Right lobe of liver (tissue), 6 donors: ENCODE results near the gene UBL7. TPM values are rescaled to one million over a fixed set of nuclear protein-coding genes. Genes with fewer than 3 reads are reported as not detected.

ENCODE experiments used
- ATAC-seq, 4 donors: fragments of 200-7000 bp; cut with Tn5 transposase; one replicate each; pipeline ENCODE4 v1.9.1; 2020; ENCODE audit warnings: mild to moderate bottlenecking in 4 of 4, moderate library complexity in 4 of 4
- DNase-seq, 3 donors: peaks; one replicate each; pipeline ENCODE4 v3.0.0-alpha.2; 2020
- H3K27ac ChIP-seq, 3 donors: fragments of 200-600 bp; one replicate each; pipeline ENCODE4 v1.8.0; 2022
- H3K27me3 ChIP-seq, 2 donors: fragments of 200-600 bp; one replicate each; pipeline ENCODE4 v1.8.0; 2022
- H3K36me3 ChIP-seq, 4 donors: fragments of 200-600 bp; sonication (generic) in 1 of 4; one replicate each; pipeline versions ENCODE4 v1.5.1 to v1.8.0; 2017 to 2022; ENCODE audit warnings: control low read depth in 1 of 4
- H3K4me1 ChIP-seq, 4 donors: fragments of 200-600 bp; sonication (generic) in 1 of 4; one replicate each; pipeline versions ENCODE4 v1.5.1 to v1.8.0; 2017 to 2022; ENCODE audit warnings: control low read depth in 1 of 4
- H3K4me3 ChIP-seq, 3 donors: fragments of 200-600 bp; one replicate each; pipeline ENCODE4 v1.8.0; 2022
- H3K9me3 ChIP-seq, 4 donors: fragments of 200-600 bp; sonication (generic) in 1 of 4; one replicate each; pipeline versions ENCODE4 v1.5.1 to v1.8.0; 2017 to 2022; ENCODE audit warnings: control low read depth in 1 of 4
- CTCF ChIP-seq, 4 donors: fragments of 200-600 bp in 3 of 4; fragments of 450-650 bp in 1 of 4; IDR thresholded peaks; one replicate each; pipeline versions ENCODE4 v1.5.1 to v1.8.0; 2016 to 2022; ENCODE audit warnings: antibody characterized with exemption in 4 of 4, mild to moderate bottlenecking in 2 of 4
- POLR2A ChIP-seq: fragments of 450-650 bp; IDR thresholded peaks from one replicate; pipeline ENCODE4 v1.6.1; 2017; ENCODE audit warnings: antibody characterized with exemption, mild to moderate bottlenecking
- WGBS: methylation state at CpG from one replicate; pipeline ENCODE4 v1.1.6; 2018; ENCODE audit warnings: low coverage, low lambda C conversion rate; ENCODE audit not compliant: insufficient coverage; ENCODE audit errors: missing lambda C conversion rate; 5-methylcytosine and 5-hydroxymethylcytosine counted together
- intact Hi-C, 2 donors: fragments of 100-400 bp; cut with DNase I; formaldehyde crosslinking; loops; one replicate each; pipeline versions ENCODE4 v1.11.2 to v1.14.1; 2022
- total RNA-seq, 6 experiments: library from RNA; depleted of rRNA in 2 of 6; stranded (reverse); fragments of >200 nt in 2 of 6; fragmentation: NEBNext Ultra II Directional in 3 of 6; extraction: Animal tissue kit (Norgen Biotek cat#: 25700) in 3 of 6; gene quantifications; one replicate each; pipeline versions ENCODE4 v1.1.0 to v1.2.4, GENCODE V29; 2016 to 2023
- donor health status: DM: no; HTN: yes; CAD: no.
- donor health status: DM: no; HTN: no; CAD: no.
- donor health status: DM: no; HTN: no; CAD: no.
- donor health status: DM: no; HTN: yes; CAD: no.
- donor health status: DM: no; HTN: yes; CAD: no.

The UBL7 gene
- total RNA-seq, 6 experiments from 2014 or later, result 14.8 to 38.0 (median 17.3) TPM

- Histone ChIP-seq H3K27ac (no peak overlapping the region), H3K36me3 (no peaks in the 10 kb centered on the region), H3K27me3 (no peaks in the 10 kb centered on the region), H3K4me3 (no peak overlapping the region), H3K9me3 (no peaks in the 10 kb centered on the region), H3K4me1 (peaks cover 0 to 6% (median 3%) of the 10 kb centered on the region in 4 donors)
- DNase-seq (no peak), ATAC-seq (no peak)
- TF ChIP-seq CTCF (IDR thresholded peaks at IDR 0.05) (no peak), POLR2A (no peak)
- intact Hi-C loops, result no loop called here
- 90% methylated on average over 1 of the region's 1 CpG for WGBS
These were observed 5.6 kb upstream of the UBL7 start for GRCh38 chr15:74466570-74466969.

- DNase-seq, result no peak
- H3K9me3 ChIP-seq, result no peaks in the 10 kb centered on the region
- peaks cover 0 to 10% (median 3%) of the 10 kb centered on the region in 4 donors for H3K4me1 ChIP-seq
- H3K4me3 ChIP-seq, result no peak overlapping the region
- no peaks in the 10 kb centered on the region for H3K36me3 ChIP-seq
- intact Hi-C loops, result no loop called here
- TF ChIP-seq CTCF (IDR thresholded peaks at IDR 0.05), result no peak
- TF ChIP-seq POLR2A, result no peak
- no peak for ATAC-seq
- H3K27me3 ChIP-seq, result no peaks in the 10 kb centered on the region
- no peak overlapping the region for H3K27ac ChIP-seq
- 86% methylated on average over 1 of the region's 2 CpGs for WGBS
These were observed 3.9 kb upstream of the UBL7 start for GRCh38 chr15:74464897-74465296.

GRCh38 chr15:74464216-74464615 is 3.3 kb upstream of the UBL7 start:
- no peak for ATAC-seq
- TF ChIP-seq CTCF (IDR thresholded peaks at IDR 0.05) (no peak), POLR2A (no peak)
- WGBS, result 67% methylated on average over 2 of the region's 2 CpGs
- no peak for DNase-seq
- Histone ChIP-seq H3K9me3 (no peaks in the 10 kb centered on the region), H3K36me3 (no peaks in the 10 kb centered on the region), H3K4me3 (no peak overlapping the region), H3K4me1 (peaks cover 0 to 10% (median 3%) of the 10 kb centered on the region in 4 donors), H3K27me3 (no peaks in the 10 kb centered on the region), H3K27ac (no peak overlapping the region)
- intact Hi-C loops, result no loop called here

GRCh38 chr15:74463634-74464033 is 2.7 kb upstream of the UBL7 start:
- TF ChIP-seq CTCF (IDR thresholded peaks at IDR 0.05) (no peak), POLR2A (no peak)
- no peaks in the 10 kb centered on the region for H3K9me3 ChIP-seq
- ATAC-seq, result no peak
- no peak for DNase-seq
- H3K4me3 ChIP-seq, result no peak overlapping the region
- H3K4me1 ChIP-seq, result peaks cover 0 to 10% (median 3%) of the 10 kb centered on the region in 4 donors
- intact Hi-C loops, result no loop called here
- no peaks in the 10 kb centered on the region for H3K27me3 ChIP-seq
- no peak overlapping the region for H3K27ac ChIP-seq
- H3K36me3 ChIP-seq, result no peaks in the 10 kb centered on the region

- peaks cover 0 to 10% (median 3%) of the 10 kb centered on the region in 4 donors for H3K4me1 ChIP-seq
- no peaks in the 10 kb centered on the region for H3K27me3 ChIP-seq
- H3K9me3 ChIP-seq, result no peaks in the 10 kb centered on the region
- WGBS, result 23% methylated on average over 7 of the region's 8 CpGs
- peaks cover 0 to 7% (median 0%) of the 10 kb centered on the region in 4 donors for H3K36me3 ChIP-seq
- no peak overlapping the region for H3K27ac ChIP-seq
- intact Hi-C loops, result no loop called here
- peak overlapping the region; percentile 80 to 82 (median 82) for H3K4me3 ChIP-seq
- TF ChIP-seq CTCF (IDR thresholded peaks at IDR 0.05) (no peak), POLR2A (no peak)
- DNase-seq (no peak), ATAC-seq (no peak)
These were observed 1.0 kb upstream of the UBL7 start for GRCh38 chr15:74461847-74462511.
